Stomach (tissue), 4 donors: ENCODE measurements around the gene DNM3.

Source experiments
- CTCF ChIP-seq, 7 experiments: fragments of 450-650 bp in 4 of 7; fragments of 200-600 bp in 3 of 7; sonication (generic) in 3 of 7; IDR thresholded peaks; one replicate each; pipeline ENCODE4 v1.5.1; 2016 to 2019; ENCODE audit warnings: antibody characterized with exemption in 7 of 7, control low read depth in 2 of 7, mild to moderate bottlenecking in 1 of 7
- POLR2A ChIP-seq, 4 donors: fragments of 450-650 bp; IDR thresholded peaks; one replicate each; pipeline ENCODE4 v1.6.1; 2016; ENCODE audit warnings: antibody characterized with exemption in 4 of 4, control low read depth in 2 of 4, mild to moderate bottlenecking in 1 of 4, moderate library complexity in 1 of 4
- POLR2AphosphoS5 ChIP-seq, 3 donors: sonication (generic); formaldehyde crosslinking; IDR thresholded peaks; one replicate each; pipeline ENCODE4 v1.6.1; 2016; ENCODE audit warnings: antibody characterized with exemption in 3 of 3

- TF ChIP-seq CTCF (IDR thresholded peaks at IDR 0.05) (no peak), POLR2AphosphoS5 (IDR thresholded peaks at IDR 0.05) (no peak), POLR2A (IDR thresholded peaks at IDR 0.05) (no peak)
Measured at GRCh38 chr1:172095846-172096245, 254.5 kb downstream of the DNM3 start.
